GM13977 (cell line): ENCODE data around the gene A4GALT.
"Not testable (repeated sequence)": the region's sequence is repeated elsewhere in the genome, so short reads cannot be mapped to it uniquely, and the experiment has no call there.

ENCODE experiments used
- DNase-seq: peaks from one replicate; pipeline ENCODE4 v3.0.0; 2012; ENCODE audit warnings: low spot score
- in situ Hi-C: fragments of 300-500 bp; cut with MboI; formaldehyde crosslinking; loops from one replicate; pipeline ENCODE4 v1.12.0; 2022; ENCODE audit warnings: low sequenced_read_pairs, low pct_unique_long_range_greater_than_20kb, mixed read lengths, inconsistent platforms; ENCODE audit not compliant: unreplicated experiment
- TF ChIP-seq, protein P1 (sequence below): IDR thresholded peaks from 2 replicates; pipeline ENCODE4 v1.5.1; 2012; ENCODE audit warnings: mild to moderate bottlenecking, control low read depth; ENCODE audit not compliant: insufficient read depth; ENCODE audit errors: extremely low read depth, missing control alignments

A4GALT gene

DNA sequence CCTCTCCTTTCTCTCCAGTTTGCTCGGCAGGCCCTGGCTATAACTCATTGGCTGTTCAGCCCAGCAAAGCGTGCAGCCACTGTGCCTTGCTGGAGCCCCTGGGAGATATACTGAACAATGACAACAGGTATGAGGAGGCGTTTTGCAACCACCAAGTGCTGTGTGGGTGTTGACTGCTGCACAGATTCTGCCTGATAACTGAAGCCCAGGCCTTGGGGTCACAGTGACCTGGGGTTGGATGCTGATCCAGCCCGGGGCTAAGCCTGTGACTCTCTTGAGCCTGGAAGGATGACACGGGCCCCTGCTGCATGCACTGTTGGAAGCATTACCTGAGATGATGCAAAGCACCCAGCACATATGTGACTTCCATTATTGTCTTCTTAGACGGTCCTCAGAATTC is 13.7 kb upstream of the A4GALT start:
- TF ChIP-seq, protein P1, sequence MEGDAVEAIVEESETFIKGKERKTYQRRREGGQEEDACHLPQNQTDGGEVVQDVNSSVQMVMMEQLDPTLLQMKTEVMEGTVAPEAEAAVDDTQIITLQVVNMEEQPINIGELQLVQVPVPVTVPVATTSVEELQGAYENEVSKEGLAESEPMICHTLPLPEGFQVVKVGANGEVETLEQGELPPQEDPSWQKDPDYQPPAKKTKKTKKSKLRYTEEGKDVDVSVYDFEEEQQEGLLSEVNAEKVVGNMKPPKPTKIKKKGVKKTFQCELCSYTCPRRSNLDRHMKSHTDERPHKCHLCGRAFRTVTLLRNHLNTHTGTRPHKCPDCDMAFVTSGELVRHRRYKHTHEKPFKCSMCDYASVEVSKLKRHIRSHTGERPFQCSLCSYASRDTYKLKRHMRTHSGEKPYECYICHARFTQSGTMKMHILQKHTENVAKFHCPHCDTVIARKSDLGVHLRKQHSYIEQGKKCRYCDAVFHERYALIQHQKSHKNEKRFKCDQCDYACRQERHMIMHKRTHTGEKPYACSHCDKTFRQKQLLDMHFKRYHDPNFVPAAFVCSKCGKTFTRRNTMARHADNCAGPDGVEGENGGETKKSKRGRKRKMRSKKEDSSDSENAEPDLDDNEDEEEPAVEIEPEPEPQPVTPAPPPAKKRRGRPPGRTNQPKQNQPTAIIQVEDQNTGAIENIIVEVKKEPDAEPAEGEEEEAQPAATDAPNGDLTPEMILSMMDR, result no peak
- no peak for DNase-seq
- in situ Hi-C loops, result no loop called here

- in situ Hi-C loops, DNase-seq: not testable (repeated sequence)
These were observed 12.7 kb upstream of the A4GALT start for GRCh38 chr22:42733394-42733793.

- TF ChIP-seq, protein P1, result no peak
- DNase-seq, result no peak
- in situ Hi-C loops, result no loop called here
These were observed 11.4 kb upstream of the A4GALT start for GRCh38 chr22:42732081-42732480.

DNA sequence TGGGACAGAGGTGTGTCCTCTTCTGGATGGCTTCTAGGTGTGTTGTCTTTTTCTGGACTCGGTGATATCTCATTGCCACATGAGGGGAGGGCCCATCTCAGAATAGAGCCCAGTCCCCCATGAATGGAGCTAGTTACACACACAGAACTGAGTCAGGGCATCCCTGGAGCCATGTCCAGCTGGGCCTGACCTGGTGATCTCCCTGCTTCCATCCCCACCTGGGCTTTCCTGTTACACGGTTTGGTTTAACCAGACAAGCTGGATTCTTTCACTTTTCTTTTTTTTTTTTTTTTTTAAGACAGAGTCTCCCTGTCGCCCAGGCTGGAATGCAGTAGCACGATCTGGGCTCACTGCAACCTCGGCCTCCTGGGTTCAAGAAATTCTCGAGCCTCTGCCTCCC is 6.1 kb upstream of the A4GALT start:
- no peak for DNase-seq
- TF ChIP-seq, protein P1, result no peak
- in situ Hi-C loops, result no loop called here

- TF ChIP-seq, protein P1, result no peak
- no peak for DNase-seq
- in situ Hi-C loops, result no loop called here
These were observed 5.1 kb upstream of the A4GALT start for GRCh38 chr22:42725606-42726355.

DNA sequence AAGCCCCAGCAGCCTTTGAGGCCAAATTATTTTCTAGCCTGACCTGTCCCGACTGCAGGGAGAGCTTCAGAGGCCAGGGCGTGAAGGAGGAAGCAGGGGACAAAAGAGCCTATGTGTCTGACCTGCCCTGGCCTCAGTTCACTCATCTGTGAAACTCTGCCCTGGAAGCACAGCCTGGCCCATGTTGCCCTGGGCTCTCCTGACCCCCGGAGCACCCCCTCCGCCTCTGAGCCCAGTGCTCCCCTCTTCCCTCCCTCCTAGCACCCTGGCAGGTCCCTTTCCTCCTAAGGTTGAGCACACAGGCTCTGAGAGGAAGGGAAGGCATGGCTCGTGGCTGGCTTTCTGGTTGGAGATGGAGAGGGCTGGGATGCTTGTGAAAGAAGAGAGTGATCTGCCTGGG is 3.4 kb upstream of the A4GALT start:
- DNase-seq, result no peak
- TF ChIP-seq, protein P1, result no peak
- in situ Hi-C loops, result no loop called here

DNA sequence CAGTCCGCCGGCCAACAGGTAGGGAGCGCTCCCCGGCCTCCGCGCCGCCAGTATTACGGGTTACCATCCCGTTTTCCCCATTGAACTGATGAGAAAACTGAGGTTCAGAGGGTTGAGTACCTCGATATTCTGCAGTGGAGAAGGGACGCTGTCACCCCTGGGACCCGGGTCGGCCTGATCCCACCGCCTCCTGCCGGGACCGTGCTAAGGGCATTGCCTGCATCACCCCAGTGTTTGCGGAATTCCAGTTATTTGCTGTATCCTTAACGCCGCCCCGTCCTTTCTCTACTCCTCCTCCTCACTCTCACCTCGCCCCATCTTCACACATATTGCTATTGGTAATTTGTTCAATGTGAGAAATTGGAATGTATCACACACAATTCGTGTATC is 370 bp upstream of the A4GALT start:
- DNase-seq, result no peak
- in situ Hi-C loops, result no loop called here
- TF ChIP-seq, protein P1, result no peak
